ENCODE measurements around the gene AADACL2. TPM values are rescaled to one million over a fixed set of nuclear protein-coding genes. Genes with fewer than 3 reads are reported as not detected.
A peak's percentile ranks its signal among the peaks of the same experiment; 100 is the strongest.

The AADACL2 gene
- total and polyA plus RNA-seq, 2 of the 4 experiments (the other 2 are of a cell fraction), result not detected

DNA sequence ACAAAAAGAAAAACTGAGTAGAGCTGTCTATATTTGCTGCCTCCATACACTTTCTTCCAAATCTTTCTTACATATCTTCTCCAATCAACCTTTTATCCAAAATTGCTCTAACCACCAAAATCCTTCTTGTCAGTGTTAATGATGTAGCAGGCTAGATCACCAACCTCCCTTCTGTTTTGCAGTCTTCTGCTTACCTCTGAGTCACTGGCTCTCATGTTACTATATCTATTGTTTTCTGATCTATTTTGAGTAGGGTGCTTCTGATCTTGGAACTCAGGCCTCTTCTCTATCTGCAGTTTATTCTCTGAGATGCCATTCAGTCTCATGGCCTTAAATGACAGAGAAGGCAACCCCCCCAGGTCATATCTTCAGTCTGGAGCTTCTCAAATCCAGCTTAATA is 53.9 kb downstream of the AADACL2 start:
- DNase-seq, result peak; percentile 37
- Histone ChIP-seq H3K9me1 (ENCODE audit: insufficient read depth, low read length) (no peaks in the 10 kb centered on the region), H3K4ac (ENCODE audit: low read depth, low read length) (no peak overlapping the region), H3K4me3 (ENCODE audit: insufficient read depth, low read depth, low read length) (no peak overlapping the region), H4K91ac (ENCODE audit: insufficient read depth, low read depth, low read length) (no peak overlapping the region), H3K27ac (ENCODE audit: insufficient read depth, low read length) (no peak overlapping the region), H3K9me3 (ENCODE audit: control insufficient read depth, insufficient read depth, low read length) (no peaks in the 10 kb centered on the region), H3K79me1 (ENCODE audit: low read depth in 1 of 2, low read length in 2 of 2) (no peaks in the 10 kb centered on the region), H3K36me3 (ENCODE audit: control insufficient read depth, insufficient read depth, low read length) (no peaks in the 10 kb centered on the region), H2BK5ac (ENCODE audit: low read depth, low read length, poor library complexity, severe bottlenecking) (no peak overlapping the region), H3K4me2 (ENCODE audit: low read depth, low read length) (no peak overlapping the region), H2BK15ac (ENCODE audit: low read depth, low read length) (no peak overlapping the region), H3K9ac (ENCODE audit: low read depth, low read length) (no peak overlapping the region), H4K20me1 (ENCODE audit: insufficient read depth, low read length) (no peaks in the 10 kb centered on the region), H3K14ac (replicated peaks; ENCODE audit: low read depth, low read length) (no peak overlapping the region), H2AK9ac (replicated peaks; ENCODE audit: low read depth, low read length, poor library complexity) (no peak overlapping the region), H3K4me1 (ENCODE audit: control insufficient read depth, insufficient read depth, low read length) (no peaks in the 10 kb centered on the region), H4K8ac (ENCODE audit: low read depth in 2 of 2, low read length in 2 of 2) (no peak overlapping the region), H2AFZ (replicated peaks; ENCODE audit: low read length, poor library complexity) (no peak overlapping the region), H4K5ac (ENCODE audit: low read depth, low read length) (no peak overlapping the region), H2BK20ac (ENCODE audit: low read depth, low read length) (no peak overlapping the region), H3K23ac (ENCODE audit: low read depth, low read length) (no peak overlapping the region), H3K56ac (ENCODE audit: extremely low read depth, insufficient read depth, low read length) (no peak overlapping the region), H3K27me3 (ENCODE audit: control insufficient read depth, insufficient read depth, low read length) (no peaks in the 10 kb centered on the region), H2BK120ac (ENCODE audit: low read depth, low read length) (no peak overlapping the region), H2AK5ac (ENCODE audit: low read depth, low read length) (no peak overlapping the region), H3K18ac (ENCODE audit: low read depth, low read length) (no peak overlapping the region)
- intact Hi-C loops (cut with micrococcal nuclease) (no loop called here), dilution Hi-C loops (cut with HindIII; ENCODE audit: low sequenced_read_pairs, unreplicated experiment) (no loop called here), in situ Hi-C loops (cut with MboI; ENCODE audit: low sequenced_read_pairs) (no loop called here)
- no TSS peak for BruUV-seq (replicated peaks)
- no peak for ATAC-seq (ENCODE audit: low read depth)
- ChIA-PET CTCF (no interaction called here), POLR2A (ENCODE audit: unreplicated experiment) (no interaction called here)
- TF ChIP-seq BHLHE40 (IDR thresholded peaks at IDR 0.05; ENCODE audit: low read depth, low read length) (no peak), MXI1 (IDR thresholded peaks at IDR 0.05; ENCODE audit: borderline replicate concordance, low read depth, low read length) (no peak), FOS (IDR thresholded peaks at IDR 0.05; ENCODE audit: low read depth, low read length) (no peak), RAD21 (IDR thresholded peaks at IDR 0.05; ENCODE audit: low read length) (no peak), RCOR1 (IDR thresholded peaks at IDR 0.05; ENCODE audit: insufficient replicate concordance, low read length) (no peak), RFX5 (IDR thresholded peaks at IDR 0.05; ENCODE audit: low read depth, low read length) (no peak), CEBPB (IDR thresholded peaks at IDR 0.05; ENCODE audit: low read depth, low read length) (no peak), SMC3 (IDR thresholded peaks at IDR 0.05; ENCODE audit: low read depth, low read length) (no peak), NFE2L2 (IDR thresholded peaks at IDR 0.05; ENCODE audit: low read depth, low read length) (no peak), POLR2A (IDR thresholded peaks at IDR 0.05; ENCODE audit: low read depth, low read length) (no peak), MAFK (IDR thresholded peaks at IDR 0.05; ENCODE audit: low read depth, low read length) (no peak), MAZ (IDR thresholded peaks at IDR 0.05; ENCODE audit: borderline replicate concordance, low read depth, low read length) (no peak), CHD1 (IDR thresholded peaks at IDR 0.05; ENCODE audit: low read depth, low read length) (no peak)
- TF ChIP-seq, protein P1, sequence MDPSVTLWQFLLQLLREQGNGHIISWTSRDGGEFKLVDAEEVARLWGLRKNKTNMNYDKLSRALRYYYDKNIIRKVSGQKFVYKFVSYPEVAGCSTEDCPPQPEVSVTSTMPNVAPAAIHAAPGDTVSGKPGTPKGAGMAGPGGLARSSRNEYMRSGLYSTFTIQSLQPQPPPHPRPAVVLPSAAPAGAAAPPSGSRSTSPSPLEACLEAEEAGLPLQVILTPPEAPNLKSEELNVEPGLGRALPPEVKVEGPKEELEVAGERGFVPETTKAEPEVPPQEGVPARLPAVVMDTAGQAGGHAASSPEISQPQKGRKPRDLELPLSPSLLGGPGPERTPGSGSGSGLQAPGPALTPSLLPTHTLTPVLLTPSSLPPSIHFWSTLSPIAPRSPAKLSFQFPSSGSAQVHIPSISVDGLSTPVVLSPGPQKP (IDR thresholded peaks at IDR 0.05; ENCODE audit: borderline replicate concordance, low read depth, low read length), result no peak
- TF ChIP-seq, protein P2, sequence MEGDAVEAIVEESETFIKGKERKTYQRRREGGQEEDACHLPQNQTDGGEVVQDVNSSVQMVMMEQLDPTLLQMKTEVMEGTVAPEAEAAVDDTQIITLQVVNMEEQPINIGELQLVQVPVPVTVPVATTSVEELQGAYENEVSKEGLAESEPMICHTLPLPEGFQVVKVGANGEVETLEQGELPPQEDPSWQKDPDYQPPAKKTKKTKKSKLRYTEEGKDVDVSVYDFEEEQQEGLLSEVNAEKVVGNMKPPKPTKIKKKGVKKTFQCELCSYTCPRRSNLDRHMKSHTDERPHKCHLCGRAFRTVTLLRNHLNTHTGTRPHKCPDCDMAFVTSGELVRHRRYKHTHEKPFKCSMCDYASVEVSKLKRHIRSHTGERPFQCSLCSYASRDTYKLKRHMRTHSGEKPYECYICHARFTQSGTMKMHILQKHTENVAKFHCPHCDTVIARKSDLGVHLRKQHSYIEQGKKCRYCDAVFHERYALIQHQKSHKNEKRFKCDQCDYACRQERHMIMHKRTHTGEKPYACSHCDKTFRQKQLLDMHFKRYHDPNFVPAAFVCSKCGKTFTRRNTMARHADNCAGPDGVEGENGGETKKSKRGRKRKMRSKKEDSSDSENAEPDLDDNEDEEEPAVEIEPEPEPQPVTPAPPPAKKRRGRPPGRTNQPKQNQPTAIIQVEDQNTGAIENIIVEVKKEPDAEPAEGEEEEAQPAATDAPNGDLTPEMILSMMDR (conservative IDR thresholded peaks at IDR 0.05; ENCODE audit: low read depth, low read length), result no peak
